Fibroblast of peridontal ligament (primary cell): ENCODE results near the gene PTPN14.

ENCODE experiments used
- DNase-seq: peaks from one replicate; pipeline ENCODE4 v3.0.0-alpha.2; 2010; ENCODE audit errors: extremely low read depth

The PTPN14 gene

DNA sequence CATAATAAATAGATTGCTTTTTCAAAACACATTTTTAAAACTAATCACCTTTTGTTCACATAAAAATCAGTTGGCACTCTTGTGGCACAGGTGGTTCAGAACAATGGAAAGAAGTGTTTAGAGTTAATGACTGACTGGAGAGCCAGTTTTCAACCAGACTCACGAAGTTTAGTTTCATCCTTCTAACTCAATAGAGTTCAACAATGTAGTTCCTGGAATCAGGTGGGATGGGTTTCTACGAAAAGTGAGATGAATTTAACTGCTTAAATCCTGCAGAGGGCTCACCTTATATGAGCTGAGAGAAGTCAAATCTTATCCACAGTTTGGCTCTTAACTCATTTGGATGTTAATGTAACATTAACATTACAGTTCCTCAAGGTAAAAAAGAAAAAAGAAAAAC is 153.9 kb downstream of the PTPN14 start:
- DNase-seq, result no peak

DNA sequence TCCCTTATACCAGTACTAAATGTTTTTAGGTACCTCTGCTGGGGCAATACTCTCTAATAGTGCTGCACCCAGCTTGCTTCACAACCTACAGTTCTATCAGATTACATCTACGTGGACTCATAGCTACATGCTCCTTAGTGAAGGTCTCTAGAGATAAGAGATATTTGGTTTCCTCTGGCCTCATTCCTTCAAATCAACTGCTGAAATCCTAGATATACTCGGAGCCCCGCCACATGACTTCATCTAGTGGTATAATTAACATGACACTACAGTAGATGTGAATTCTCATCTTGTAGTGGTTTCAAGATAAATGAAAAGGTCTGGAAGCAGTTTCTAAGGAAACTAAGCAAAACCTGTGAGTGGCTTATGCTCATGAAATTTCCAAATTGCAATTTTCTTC is 155.1 kb downstream of the PTPN14 start:
- peak; percentile 84 for DNase-seq

DNA sequence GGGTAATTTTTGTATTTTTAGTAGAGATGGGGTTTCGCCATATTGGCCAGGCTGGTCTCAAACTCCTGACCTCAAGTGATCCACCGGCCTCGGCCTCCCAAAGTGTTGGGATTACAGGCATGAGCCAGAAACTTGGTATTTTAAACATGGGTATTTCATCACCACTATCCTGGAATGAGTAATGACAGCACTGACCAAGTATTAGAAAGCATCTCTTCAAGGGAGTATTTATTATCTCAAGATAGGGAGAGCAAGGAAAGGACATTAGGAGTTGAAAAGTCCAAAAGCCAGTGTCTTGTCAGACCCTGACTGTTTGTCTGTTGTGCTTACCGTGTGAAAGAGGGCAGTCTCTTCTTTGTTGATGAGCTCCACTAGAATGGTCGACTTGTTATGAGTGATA is 156.8 kb downstream of the PTPN14 start:
- DNase-seq, result peak; percentile 90

DNA sequence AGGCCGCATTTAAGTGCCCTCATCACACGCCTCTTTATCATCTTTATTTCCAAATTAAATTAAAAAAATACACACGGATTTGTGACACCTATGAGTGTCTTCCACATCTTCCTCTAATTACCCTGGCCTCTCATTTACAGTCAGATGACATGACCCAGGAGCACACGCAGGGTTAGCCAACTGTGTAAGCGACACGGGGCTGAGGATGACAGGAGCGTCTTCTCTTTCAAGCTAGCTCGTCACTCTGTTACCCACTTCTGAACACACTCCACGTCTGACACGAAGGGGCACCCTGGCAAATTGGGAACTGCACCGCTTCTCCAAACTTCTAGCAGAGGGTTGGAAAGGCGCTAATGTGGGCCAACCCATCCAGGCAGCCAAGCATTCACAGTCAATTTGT is 158.3 kb downstream of the PTPN14 start:
- DNase-seq, result no peak

DNA sequence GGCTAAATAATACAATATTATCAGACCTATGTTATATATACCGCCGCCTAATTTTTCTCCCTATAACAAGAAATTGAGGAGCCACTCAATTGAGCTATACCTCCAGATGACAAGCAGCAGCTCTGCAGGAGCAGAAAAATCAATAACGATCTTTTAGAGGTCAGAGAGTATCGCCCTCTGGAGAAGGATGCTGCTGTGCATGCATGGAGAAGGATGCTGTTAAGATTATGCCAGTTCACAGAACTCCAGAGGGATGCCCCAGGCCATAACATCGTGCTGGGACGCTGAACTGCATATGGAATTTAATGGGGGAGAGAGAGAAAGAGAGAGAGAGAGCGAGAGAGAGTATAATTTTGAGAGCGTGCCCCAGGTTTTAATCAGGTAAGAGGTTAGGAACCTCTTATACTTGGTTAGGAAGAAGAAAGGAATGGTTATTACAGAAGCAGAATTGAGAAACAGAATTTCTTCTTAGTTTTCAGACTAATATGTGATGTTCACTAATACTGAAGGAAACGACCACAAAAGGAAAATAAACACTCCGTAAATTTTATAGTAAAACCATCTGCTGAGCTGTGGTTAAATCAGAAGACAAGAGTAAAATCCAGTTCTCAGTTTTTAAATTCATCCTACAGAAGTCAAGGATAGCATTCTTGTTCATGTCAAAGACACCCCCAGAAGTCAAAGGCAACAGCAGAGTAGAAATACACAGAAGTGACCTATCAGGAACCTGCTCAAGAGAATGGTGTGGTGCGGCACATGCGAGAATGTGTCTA is 159.3 kb downstream of the PTPN14 start:
- DNase-seq, result peak; percentile 86

DNA sequence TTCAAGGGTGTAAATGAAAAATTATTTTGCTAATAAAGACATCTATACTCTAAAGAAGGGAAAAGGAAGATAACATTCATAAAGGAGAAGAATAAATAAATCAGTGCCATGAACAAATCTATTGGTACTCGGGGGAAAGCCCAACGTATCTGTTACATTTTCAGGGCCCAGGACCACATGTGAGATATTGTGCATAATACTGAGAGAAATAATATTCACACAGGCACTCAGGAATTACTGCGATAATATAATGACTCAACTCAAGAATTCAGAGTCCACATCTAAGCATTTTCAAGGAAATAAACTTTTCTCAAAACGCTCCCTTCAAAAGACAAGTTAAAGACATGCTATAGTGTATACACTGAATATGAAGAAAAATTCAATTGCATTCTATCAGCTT is 161.7 kb downstream of the PTPN14 start:
- DNase-seq, result no peak

DNA sequence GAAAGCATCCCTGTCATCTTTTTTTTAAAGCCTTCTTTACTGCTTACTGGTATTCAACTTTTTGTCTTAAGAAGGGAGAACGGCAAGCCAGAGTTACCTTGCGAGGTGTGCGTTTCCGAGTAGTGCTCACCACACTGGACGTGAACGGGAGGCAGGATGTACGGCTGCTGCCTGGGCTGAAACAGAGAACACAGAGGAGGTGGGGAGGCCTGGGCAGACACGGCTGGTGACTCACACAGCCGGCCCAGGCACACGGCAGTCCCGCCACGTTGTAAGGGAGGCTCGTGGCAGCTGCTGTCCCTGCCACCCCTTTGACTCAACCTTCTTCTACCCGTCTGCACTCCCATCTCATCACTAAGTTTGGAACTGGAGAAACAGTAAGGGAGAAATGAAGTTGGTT is 164.7 kb downstream of the PTPN14 start:
- no peak for DNase-seq

DNA sequence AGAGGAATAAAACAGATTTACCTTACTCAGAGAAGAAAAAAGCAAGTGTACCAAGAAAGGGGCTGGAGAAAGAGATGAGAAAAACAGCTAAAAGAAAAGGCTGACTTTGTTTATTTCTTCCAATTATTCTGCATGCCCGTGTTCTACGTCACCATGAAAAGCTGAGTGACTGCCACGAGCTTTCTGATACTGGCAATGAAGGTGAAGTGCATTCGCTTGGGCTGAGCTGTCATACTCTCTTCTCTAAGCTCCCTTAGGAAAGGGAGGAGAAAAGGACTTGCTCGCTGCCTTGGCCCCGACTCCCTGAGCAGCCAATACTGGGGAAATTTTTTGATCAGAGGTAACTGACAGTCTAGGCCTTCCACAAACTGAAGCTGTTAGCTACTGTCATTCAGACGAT is 165.1 kb downstream of the PTPN14 start:
- no peak for DNase-seq

DNA sequence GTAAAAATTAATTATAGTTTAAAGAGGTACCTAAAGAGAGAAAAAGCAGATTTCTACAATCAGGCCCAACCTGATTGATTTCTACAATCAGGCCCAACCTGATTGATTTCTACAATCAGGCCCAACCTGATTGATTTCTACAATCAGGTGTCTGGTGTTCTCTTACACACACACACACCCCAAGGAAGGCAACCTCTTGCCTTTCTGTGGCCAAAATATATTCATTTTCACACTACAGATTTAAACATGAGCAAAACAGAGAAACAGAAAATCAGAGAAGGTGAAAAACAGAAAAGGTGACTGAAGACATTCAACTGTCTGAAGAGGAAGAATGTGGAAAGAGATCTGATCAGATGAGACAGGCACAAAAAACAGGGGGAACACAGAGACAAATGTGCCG is 166.0 kb downstream of the PTPN14 start:
- DNase-seq, result no peak

DNA sequence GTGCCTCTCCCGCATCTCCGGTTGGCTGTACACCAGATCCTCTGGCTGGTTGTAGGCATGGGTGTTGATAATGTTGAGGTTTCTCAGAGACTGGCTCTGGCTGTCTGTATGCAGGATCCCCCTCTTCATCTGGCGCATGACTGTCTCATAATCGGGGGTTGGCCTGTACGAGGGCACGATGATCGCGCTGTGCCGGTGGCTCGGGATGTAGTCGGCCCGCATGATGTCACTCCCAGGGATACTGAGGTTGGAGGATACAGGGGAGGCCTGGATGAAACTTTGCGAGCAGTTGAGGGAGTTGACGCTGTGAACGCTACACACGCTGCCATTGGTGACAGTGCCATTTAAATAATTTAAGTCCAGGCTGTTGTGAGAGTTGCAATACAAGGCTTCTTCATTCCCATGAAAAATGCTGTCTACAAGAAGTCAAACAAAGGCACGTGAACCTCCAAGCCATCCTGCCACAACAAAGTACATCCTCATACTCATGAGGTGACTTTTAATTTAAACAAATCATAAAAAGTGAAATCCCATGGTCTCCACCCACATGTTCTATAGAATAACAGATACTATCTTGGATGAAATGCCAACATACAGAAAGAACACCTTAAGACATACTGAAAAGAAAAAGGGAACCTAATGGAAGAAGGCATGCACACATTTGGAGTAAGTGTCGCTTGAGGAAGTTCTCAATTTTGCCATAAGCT is 166.9 kb downstream of the PTPN14 start:
- no peak for DNase-seq

DNA sequence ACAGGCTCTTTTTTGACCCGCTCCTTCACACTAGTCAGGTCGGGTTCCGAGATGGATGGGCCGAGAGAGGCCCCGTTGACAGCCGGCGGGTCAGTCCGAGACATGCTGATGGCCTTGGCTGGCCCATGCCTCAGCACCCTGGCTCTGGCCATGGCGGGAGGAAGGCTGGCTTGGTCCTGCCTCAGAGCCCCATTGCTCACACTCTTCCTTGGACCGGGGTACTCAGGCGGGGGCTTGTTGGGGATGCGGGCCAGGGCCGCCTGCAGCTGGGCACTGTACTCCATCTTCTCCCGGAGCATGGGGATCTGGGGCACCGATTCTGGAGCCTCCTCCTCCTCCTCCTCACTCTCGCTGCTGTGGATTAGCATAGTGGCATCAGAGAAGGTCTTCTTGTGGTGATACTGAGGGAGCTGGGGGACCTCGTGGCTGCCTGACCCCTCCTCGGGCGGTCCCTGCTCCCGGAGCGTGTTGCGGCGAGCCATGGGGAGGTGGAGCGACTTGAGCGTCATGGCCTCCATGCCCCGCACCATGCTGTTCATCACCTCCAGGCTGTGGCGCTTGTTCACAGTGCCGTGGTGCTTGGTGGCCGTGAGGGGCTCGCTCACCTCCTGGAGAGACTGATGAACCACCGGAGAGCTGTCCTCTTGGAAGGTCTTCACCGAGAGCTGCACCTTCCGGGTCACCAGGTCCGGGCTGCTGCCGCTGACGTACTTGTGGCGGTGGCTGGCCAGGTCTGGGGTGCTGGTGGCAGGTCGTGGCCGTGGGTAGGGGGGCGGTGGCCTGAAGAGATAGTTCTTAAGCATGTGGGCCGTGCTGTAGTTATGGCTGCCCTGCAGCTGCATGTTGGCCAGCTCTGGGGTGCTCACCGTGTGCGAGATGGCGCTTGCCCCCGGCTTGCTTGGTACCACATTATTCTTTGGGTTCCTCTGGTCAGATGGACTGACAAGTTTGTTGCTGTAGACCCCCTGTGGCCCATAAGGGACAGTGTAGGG is 167.7 kb downstream of the PTPN14 start:
- DNase-seq, result no peak

DNA sequence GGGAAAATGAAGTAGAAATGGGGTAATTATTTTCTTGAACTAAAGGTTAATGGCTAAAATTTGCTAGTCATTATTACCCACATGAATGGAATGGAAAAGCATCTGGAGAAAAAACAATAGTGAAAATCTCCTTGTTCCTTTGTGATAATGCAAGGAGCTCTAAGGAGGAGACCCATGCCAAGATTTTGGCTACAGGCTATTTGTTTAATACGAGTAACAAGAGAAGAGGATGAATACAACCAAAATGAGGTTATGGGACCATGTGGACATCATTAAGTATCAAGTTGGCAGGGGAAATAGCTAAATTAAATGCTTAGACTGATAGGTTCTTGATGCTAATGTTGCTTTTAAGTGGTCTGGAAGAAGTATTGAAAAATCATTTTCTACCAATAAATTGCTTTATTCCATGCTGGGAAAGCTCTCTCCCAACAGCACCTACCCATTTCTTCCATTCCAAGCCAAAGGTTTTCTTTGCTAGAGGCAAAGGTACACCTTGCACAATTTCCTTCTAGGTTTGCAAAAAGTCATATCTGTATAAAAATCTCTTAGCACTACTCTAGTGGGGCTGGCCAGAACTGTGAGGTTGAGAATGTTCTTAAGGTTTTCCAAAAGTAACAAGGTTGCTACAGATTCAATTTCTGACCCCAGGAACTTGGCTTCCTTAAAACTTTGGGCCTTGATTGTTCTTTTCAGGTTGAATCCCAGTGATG is 170.3 kb downstream of the PTPN14 start:
- DNase-seq, result peak; percentile 67

DNA sequence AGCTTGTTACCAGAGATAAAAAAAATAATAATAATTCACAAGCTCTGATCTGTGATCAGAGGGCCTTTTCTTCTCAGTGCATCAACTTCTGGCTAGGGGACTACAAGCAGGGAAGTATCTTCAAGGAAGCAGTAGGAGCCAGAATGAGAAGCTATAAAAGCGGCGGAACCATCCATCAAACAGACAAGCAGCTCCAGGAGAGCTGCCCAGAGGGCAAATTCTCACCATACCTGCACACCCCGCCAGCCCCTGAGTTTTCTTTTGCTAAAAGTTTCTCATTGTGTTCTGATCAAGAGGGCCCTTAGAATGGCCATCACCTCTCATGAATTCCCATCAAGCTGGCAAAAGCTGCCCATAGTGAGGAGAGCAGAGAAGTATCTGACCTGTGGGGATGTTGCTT is 171.0 kb downstream of the PTPN14 start:
- DNase-seq, result no peak

DNA sequence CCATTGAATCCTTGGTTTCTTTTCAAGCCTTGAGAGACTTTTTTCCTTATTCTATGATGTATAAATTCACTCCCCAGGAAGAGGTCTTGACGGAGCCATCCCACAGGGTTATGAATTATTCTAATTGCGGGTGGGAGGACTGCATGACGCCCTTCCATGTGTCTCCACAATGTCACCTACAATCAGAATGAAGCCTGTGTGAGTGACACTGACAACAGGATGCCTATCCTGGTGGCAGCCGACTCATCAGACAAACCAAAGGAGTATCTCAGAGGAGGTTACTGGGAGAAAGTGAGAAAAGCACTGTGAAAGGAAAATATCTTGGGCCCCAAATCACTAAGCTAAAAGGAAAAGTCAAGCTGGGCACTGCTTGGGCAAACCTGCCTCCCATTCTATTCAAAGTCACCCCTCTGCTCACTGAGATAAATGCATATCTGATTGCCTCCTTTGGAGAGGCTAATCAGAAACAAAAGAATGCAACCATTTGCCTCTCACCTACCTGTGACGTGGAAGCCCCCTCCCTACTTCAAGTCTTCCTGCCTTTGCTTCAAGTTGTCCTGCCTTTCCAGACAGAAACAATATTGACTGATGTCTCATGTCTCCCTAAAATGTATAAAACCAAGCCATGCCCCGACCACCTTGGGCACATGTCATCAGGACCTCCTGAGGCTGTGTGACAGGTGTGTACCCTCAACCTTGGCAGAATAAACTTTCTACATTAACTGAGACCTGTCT is 172.0 kb downstream of the PTPN14 start:
- no peak for DNase-seq

DNA sequence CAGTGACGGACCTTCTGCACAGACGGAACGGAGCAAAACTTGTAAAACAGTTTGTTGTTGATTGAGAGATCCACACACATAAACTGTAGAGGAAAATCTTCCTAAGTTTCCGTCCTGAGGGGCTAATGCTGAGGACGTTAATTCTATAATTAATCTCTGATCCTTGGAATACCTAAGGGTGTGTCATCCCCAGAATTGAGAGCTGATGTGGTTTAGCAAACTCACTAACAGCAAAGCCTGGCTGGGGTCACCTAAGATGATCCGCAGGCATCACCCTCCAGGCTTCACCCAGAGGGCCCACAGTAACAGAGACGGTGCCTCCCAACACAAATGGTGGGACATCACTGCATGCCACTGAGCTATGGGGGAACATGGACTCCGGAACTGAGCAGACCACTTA is 172.9 kb downstream of the PTPN14 start:
- no peak for DNase-seq

DNA sequence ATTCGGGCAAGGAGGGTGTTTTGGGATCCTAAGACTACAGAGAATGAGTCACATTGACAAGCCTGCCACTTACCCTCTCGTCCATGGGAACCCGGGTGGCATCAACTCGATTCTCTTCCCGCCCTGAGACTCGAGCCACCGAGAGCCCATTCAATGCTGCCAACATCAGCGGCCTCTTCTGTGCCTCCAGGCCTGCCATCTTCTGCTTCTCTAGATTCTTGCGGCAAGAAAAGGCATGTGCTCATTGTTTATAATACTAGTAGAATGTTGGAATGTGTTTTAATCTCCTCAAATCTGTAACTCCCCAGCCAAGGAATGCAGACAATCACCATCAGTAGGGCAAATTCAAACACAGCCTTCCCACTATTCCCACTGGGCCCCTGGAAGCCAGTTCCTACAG is 173.5 kb downstream of the PTPN14 start:
- DNase-seq, result peak; percentile 94

DNA sequence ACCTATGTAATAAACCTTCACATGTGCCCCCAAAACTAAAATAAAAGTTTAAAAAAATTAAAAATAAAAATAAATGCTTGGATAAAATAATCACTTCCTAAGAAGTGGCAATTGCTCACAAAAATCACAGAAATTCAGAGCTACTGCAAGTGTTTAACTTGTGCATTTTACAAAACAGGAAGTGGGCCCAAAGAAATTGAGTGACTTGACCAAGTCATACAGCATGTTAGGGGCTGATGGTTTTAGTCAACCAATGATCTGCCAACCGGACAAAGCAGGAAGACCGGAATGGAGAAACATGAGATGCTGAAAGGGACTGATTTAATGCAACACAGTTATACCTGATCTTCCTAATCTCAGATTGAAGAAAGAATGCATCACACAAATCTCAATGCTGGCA is 173.9 kb downstream of the PTPN14 start:
- no peak for DNase-seq

DNA sequence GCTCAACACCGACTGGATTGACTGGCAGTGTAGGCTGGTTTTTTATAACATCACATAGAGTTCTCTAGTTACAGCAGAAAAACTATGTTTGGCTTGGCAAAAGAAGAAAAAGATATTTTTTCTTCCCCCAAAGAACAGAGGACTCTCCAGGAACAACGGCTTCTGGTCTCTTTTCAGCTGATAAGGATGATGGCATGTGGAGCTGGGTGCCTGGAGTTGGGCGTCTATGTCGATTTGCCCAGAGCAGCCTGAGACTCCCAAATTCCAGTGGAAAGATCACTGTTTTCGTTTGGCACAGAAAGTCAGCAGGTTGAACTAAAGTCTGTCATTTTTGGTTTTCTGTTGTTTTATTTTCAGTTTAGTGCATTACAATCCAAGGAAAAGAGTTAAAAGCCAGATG is 179.3 kb downstream of the PTPN14 start:
- DNase-seq, result no peak

DNA sequence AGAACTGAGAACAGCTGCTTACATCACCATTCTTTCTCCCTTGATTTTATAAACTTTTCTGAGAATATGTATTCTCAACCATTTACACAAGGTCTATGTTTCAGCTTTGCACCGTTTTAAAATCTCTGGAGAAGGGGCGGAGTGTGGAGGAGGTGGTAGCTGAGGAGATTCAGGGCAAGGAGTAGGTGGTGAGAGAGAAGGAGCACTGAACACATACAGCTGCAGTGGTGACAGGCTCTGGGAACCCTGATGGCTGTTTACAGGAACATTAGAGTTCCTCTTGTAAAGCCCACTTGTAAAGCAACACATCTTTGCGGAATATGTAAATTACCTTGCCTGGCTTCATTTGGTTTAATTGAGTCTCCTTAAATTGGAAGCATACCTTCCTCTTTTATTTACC is 180.8 kb downstream of the PTPN14 start:
- DNase-seq, result no peak

DNA sequence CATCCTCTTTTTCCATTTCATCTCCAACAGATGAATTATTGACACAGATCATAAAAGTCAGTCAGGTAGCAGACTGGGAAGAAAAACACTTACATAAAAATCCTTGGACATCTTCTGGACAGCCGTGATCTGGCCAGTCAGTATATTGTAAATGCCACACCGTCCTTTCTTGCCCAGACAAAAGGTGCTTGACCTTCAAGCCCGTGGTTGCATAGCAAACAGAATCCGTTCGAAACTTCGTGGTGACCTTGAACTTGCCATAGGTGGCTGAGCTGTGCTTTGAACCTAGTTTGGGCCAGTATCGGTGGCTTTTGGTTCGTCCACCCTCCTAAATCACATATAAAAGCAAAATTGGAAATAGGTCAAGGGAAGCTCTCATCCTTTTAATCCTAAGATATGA is 182.0 kb downstream of the PTPN14 start:
- DNase-seq, result no peak

DNA sequence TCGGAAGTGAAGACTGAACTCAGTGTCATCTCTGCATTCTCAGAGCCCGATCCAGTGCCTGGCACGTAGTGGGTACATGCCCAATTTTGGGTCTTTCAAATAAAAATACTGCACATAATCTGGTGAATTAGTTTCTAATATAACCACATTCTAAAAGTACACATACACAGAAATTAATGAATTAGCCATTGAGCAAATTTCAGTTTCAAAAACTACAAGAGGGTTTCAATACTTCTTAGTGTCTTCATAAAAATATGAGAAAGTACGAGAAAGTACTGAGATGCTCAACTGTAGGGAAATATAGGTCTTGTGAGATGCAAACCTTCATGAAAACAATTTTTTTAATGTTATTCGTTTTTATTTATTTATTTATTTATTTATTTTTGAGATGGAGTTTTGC is 183.6 kb downstream of the PTPN14 start:
- no peak for DNase-seq
